H1 (cell line): ENCODE results near the gene TP73. TPM values are rescaled to one million over a fixed set of nuclear protein-coding genes. Genes with fewer than 3 reads are reported as not detected.

Experiments
- CHD7 ChIP-seq: fragments of 300-600 bp; sonication (generic); IDR thresholded peaks from 2 replicates; pipeline ENCODE4 v1.7.1; 2012; ENCODE audit warnings: low read length, moderate library complexity, mild to moderate bottlenecking, inconsistent platforms; ENCODE audit not compliant: insufficient replicate concordance
- EGR1 ChIP-seq: IDR thresholded peaks from 2 replicates; pipeline ENCODE4 v1.6.1; 2011; ENCODE audit warnings: low read depth, low read length, borderline replicate concordance
- polyA plus RNA-seq, 7 experiments: library from polyadenylated mRNA; depleted of rRNA in 3 of 7; stranded (reverse) in 5 of 7; unstranded in 2 of 7; fragments of >200 nt in 5 of 7; fragments of 200-250 nt in 2 of 7; gene quantifications; 1 replicate in 5 of 7; 2 replicates in 1 of 7; 4 replicates in 1 of 7; pipeline versions ENCODE4 v1.2.1 to v1.2.3, GENCODE V29; 2011 to 2013; ENCODE audit warnings: missing spikeins in 2 of 7, mixed read lengths in 2 of 7
- total RNA-seq: library from RNA; stranded (reverse); fragmentation: NEBNext Ultra II Directional; extraction: Animal tissue kit (Norgen Biotek cat#: 25700); gene quantifications from 2 replicates; pipeline ENCODE4 v1.2.1, GENCODE V29; 2021

The TP73 gene
- total and polyA plus RNA-seq, 2 of the 8 experiments (the other 6 are each of a cell fraction or from before 2014, with no cell fraction given), result 2.6 to 3.1 TPM

GRCh38 chr1:3747522-3747848 lies 95.2 kb downstream of the TP73 start (continued):
- no peak for TF ChIP-seq CHD7
- no peak for TF ChIP-seq EGR1
